ENCODE measurements around the gene CEP43.

DNA sequence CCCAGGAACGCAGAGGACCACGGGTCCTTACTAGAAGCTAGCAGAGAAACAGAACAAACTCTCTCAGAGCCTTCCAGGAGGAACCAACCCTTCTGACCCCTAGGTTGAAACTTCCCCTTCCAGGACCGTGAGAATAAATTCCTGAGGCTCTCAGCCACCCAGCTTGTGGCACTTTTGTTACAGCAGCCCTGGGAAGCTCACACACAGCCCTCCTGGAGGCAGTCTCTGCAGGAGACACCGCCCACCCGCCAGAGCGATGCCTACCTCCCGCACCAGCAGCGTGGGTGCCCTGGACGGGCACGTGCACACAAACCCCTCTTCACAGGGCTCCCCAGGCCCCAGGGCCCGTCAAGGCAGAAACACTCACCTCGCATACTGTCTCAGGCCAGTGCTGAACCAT is 47.1 kb upstream of the CEP43 start:
- no peak for TF ChIP-seq EZH2 (IDR thresholded peaks at IDR 0.05; ENCODE audit: borderline replicate concordance, low read length)
- TF ChIP-seq, protein P1, sequence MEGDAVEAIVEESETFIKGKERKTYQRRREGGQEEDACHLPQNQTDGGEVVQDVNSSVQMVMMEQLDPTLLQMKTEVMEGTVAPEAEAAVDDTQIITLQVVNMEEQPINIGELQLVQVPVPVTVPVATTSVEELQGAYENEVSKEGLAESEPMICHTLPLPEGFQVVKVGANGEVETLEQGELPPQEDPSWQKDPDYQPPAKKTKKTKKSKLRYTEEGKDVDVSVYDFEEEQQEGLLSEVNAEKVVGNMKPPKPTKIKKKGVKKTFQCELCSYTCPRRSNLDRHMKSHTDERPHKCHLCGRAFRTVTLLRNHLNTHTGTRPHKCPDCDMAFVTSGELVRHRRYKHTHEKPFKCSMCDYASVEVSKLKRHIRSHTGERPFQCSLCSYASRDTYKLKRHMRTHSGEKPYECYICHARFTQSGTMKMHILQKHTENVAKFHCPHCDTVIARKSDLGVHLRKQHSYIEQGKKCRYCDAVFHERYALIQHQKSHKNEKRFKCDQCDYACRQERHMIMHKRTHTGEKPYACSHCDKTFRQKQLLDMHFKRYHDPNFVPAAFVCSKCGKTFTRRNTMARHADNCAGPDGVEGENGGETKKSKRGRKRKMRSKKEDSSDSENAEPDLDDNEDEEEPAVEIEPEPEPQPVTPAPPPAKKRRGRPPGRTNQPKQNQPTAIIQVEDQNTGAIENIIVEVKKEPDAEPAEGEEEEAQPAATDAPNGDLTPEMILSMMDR (conservative IDR thresholded peaks at IDR 0.05 in 1 of 2, IDR thresholded peaks at IDR 0.05 in 1 of 2; ENCODE audit: extremely low read depth in 1 of 2, insufficient read depth in 1 of 2, low read depth in 1 of 2, low read length in 2 of 2) = no peak

Data from mammary epithelial cell (primary cell).